HCT116 (cell line): ENCODE data around the gene LRRK1. TPM values are rescaled to one million over a fixed set of nuclear protein-coding genes. Genes with fewer than 3 reads are reported as not detected.

Experiments used
- ATAC-seq: fragments of 200-7000 bp; cut with Tn5 transposase; 2 replicates; pipeline ENCODE4 v1.9.1; 2020; ENCODE audit warnings: mild to moderate bottlenecking, moderate library complexity
- BruUV-seq: library from RNA; stranded (reverse); fragments of 400-500 nt; replicated peaks from 2 replicates; lab custom pipeline; 2021; lab: Mats Ljungman, UMichigan
- CTCF ChIA-PET: fragments of 300-600 bp; sonication (Branson Sonifier 250); formaldehyde crosslinking; loops from one replicate; lab custom pipeline; 2021; ENCODE audit warnings: antibody characterized with exemption; lab: Charles Lee
- POLR2A ChIA-PET: fragments of 300-600, 350-600 bp; sonication (Branson Sonifier 250); formaldehyde crosslinking; loops from one replicate; lab custom pipeline; 2021; ENCODE audit warnings: antibody characterized with exemption; lab: Charles Lee
- RAD21 ChIA-PET, 2 experiments: fragments of 300-600 bp; sonication (Branson Sonifier 250); formaldehyde crosslinking; loops; one replicate each; lab custom pipeline; 2023; ENCODE audit warnings: low total read pairs in 2 of 2; ENCODE audit not compliant: uncharacterized antibody in 2 of 2, unreplicated experiment in 2 of 2, low non-redundant PET in 1 of 2; lab: Charles Lee
- DNase-seq: peaks from one replicate; pipeline ENCODE4 v3.0.0-alpha.2; 2010; ENCODE audit warnings: low read depth, low spot score
- H2AFZ ChIP-seq: fragments of 200-600 bp; shearing (Covaris generic), sonication (generic); 2 replicates; pipeline ENCODE4 v1.6.1; 2017; ENCODE audit warnings: low read depth, mixed run types, mixed read lengths, antibody characterized with exemption, low read length; ENCODE audit not compliant: poor library complexity, severe bottlenecking
- H3K27ac ChIP-seq: 2 replicates; pipeline ENCODE4 v1.5.1; 2012; ENCODE audit warnings: low read depth, low read length
- H3K27me3 ChIP-seq: fragments of 200-600 bp; sonication (generic); 2 replicates; pipeline ENCODE4 v1.6.1; 2016; ENCODE audit warnings: mixed run types, low read length, mixed read lengths; ENCODE audit not compliant: insufficient read depth
- H3K36me3 ChIP-seq, 2 experiments: fragments of 200-500 bp in 1 of 2; fragments of 200-600 bp in 1 of 2; sonication (Bioruptor generic) in 1 of 2; sonication (generic) in 1 of 2; 2 replicates each; pipeline versions ENCODE4 v1.5.1 to v1.6.1; 2014 to 2016; ENCODE audit warnings: low read length in 2 of 2, inconsistent platforms in 1 of 2, mixed read lengths in 1 of 2, mixed run types in 1 of 2; ENCODE audit not compliant: insufficient read depth in 2 of 2, control insufficient read depth in 1 of 2
- H3K4me1 ChIP-seq, 2 experiments: fragments of 200-600 bp in 1 of 2; sonication (generic) in 1 of 2; 2 replicates each; pipeline versions ENCODE4 v1.5.1 to v1.6.1; 2012 to 2017; ENCODE audit warnings: low read length in 2 of 2, inconsistent platforms in 1 of 2, mild to moderate bottlenecking in 1 of 2, mixed read lengths in 1 of 2, mixed run types in 1 of 2, moderate library complexity in 1 of 2; ENCODE audit not compliant: insufficient read depth in 2 of 2, control insufficient read depth in 1 of 2
- H3K4me2 ChIP-seq: fragments of 200-600 bp; sonication (generic); 2 replicates; pipeline ENCODE4 v1.6.1; 2017; ENCODE audit warnings: mixed run types, low read length, mixed read lengths
- H3K4me3 ChIP-seq, 2 experiments: fragments of 200-600 bp in 1 of 2; sonication (generic) in 1 of 2; replicated peaks in 1 of 2; 2 replicates each; pipeline ENCODE4 v1.5.1; 2011 to 2016; ENCODE audit warnings: low read length in 2 of 2, control low read depth in 1 of 2, low read depth in 1 of 2, mild to moderate bottlenecking in 1 of 2, mixed read lengths in 1 of 2, mixed run types in 1 of 2
- H3K79me2 ChIP-seq: fragments of 200-600 bp; sonication (generic); 2 replicates; pipeline ENCODE4 v1.6.1; 2017; ENCODE audit warnings: mild to moderate bottlenecking, mixed run types, low read length, moderate library complexity, mixed read lengths; ENCODE audit not compliant: insufficient read depth
- H3K9ac ChIP-seq: fragments of 200-600 bp; sonication (generic); 2 replicates; pipeline ENCODE4 v1.6.1; 2016; ENCODE audit warnings: low read length, mixed read lengths
- H3K9me2 ChIP-seq: fragments of 200-600 bp; sonication (generic), shearing (Covaris generic); 2 replicates; pipeline ENCODE4 v1.6.1; 2017; ENCODE audit warnings: mixed run types, mild to moderate bottlenecking, moderate library complexity; ENCODE audit not compliant: insufficient read depth
- H3K9me3 ChIP-seq, 2 experiments: fragments of 200-500 bp in 1 of 2; fragments of 200-600 bp in 1 of 2; sonication (Bioruptor generic) in 1 of 2; sonication (generic) in 1 of 2; 2 replicates each; pipeline ENCODE4 v1.6.1; 2014 to 2017; ENCODE audit warnings: low read length in 2 of 2, mixed read lengths in 2 of 2, inconsistent platforms in 1 of 2, low read depth in 1 of 2, mild to moderate bottlenecking in 1 of 2, mixed run types in 1 of 2, moderate library complexity in 1 of 2; ENCODE audit not compliant: control insufficient read depth in 1 of 2, insufficient read depth in 1 of 2
- H4K20me1 ChIP-seq: fragments of 200-600 bp; sonication (generic), shearing (Covaris generic); 2 replicates; pipeline ENCODE4 v1.6.1; 2017; ENCODE audit warnings: mixed run types, mild to moderate bottlenecking, moderate library complexity; ENCODE audit not compliant: insufficient read depth
- ATF3 ChIP-seq: IDR thresholded peaks from 2 replicates; pipeline ENCODE4 v1.6.1; 2012
- CBX3 ChIP-seq: IDR thresholded peaks from 2 replicates; pipeline ENCODE4 v1.6.1; 2012; ENCODE audit warnings: low read depth
- CTCF ChIP-seq, 3 experiments: fragments of 200-600 bp in 1 of 3; sonication (generic) in 1 of 3; IDR thresholded peaks in 2 of 3; conservative IDR thresholded peaks in 1 of 3; 2 replicates each; pipeline ENCODE4 v1.5.1; 2012 to 2017; ENCODE audit warnings: low read depth in 2 of 3, low read length in 2 of 3, antibody characterized with exemption in 1 of 3, borderline replicate concordance in 1 of 3, control low read depth in 1 of 3, mild to moderate bottlenecking in 1 of 3, mixed read lengths in 1 of 3, mixed run types in 1 of 3, moderate library complexity in 1 of 3; ENCODE audit not compliant: insufficient read depth in 1 of 3
- ELF1 ChIP-seq: IDR thresholded peaks from 2 replicates; pipeline ENCODE4 v1.6.1; 2012; ENCODE audit warnings: low read depth, borderline replicate concordance
- EZH2phosphoT487 ChIP-seq: fragments of 200-600 bp; IDR thresholded peaks from 2 replicates; pipeline ENCODE4 v1.6.1; 2018; ENCODE audit warnings: antibody characterized with exemption, borderline replicate concordance
- FOSL1 ChIP-seq: IDR thresholded peaks from 2 replicates; pipeline ENCODE4 v1.6.1; 2012; ENCODE audit warnings: low read depth
- JUND ChIP-seq: IDR thresholded peaks from 2 replicates; pipeline ENCODE4 v1.6.1; 2012
- POLR2A ChIP-seq: IDR thresholded peaks from 2 replicates; pipeline ENCODE4 v1.7.0; 2011; ENCODE audit warnings: borderline replicate concordance; ENCODE audit not compliant: insufficient read depth, insufficient read length; ENCODE audit errors: extremely low read depth
- POLR2AphosphoS5 ChIP-seq: IDR thresholded peaks from 2 replicates; pipeline ENCODE4 v1.6.1; 2011; ENCODE audit warnings: mild to moderate bottlenecking, low read depth, low read length, moderate library complexity
- TCF7L2 ChIP-seq: IDR thresholded peaks from 2 replicates; pipeline ENCODE4 v1.7.0; 2011; ENCODE audit warnings: borderline replicate concordance, inconsistent platforms; ENCODE audit not compliant: insufficient read depth, insufficient read length; ENCODE audit errors: extremely low read depth
- YY1 ChIP-seq: IDR thresholded peaks from 2 replicates; pipeline ENCODE4 v1.6.1; 2011; ENCODE audit warnings: low read length, low read depth, moderate library complexity, mild to moderate bottlenecking; ENCODE audit not compliant: insufficient replicate concordance; ENCODE audit errors: extremely low read depth
- ZNF274 ChIP-seq: fragments of 200-500 bp; sonication (Bioruptor generic); IDR thresholded peaks from 2 replicates; pipeline ENCODE4 v1.6.1; 2014; ENCODE audit warnings: mild to moderate bottlenecking, low read depth, low read length, inconsistent platforms
- intact Hi-C: fragments of 100-400 bp; cut with micrococcal nuclease; formaldehyde crosslinking; loops from 2 replicates; pipeline ENCODE4 v1.10.0; 2022
- total RNA-seq: library from RNA; stranded (reverse); gene quantifications from one replicate; pipeline ENCODE4 v1.2.1, GENCODE V29; 2021; ENCODE audit not compliant: unreplicated experiment

LRRK1 gene
- total RNA-seq, 1 experiment from 2014 or later: 21.6 TPM

- Histone ChIP-seq H3K79me2 (no peaks in the 10 kb centered on the region), H2AFZ (no peak overlapping the region), H3K4me2 (no peak overlapping the region), H3K9me2 (no peaks in the 10 kb centered on the region), H3K9ac (no peak overlapping the region), H3K4me3 (no peak overlapping the region), H3K9me3 (no peaks in the 10 kb centered on the region), H3K4me1 (no peaks in the 10 kb centered on the region), H3K27me3 (no peaks in the 10 kb centered on the region), H4K20me1 (no peaks in the 10 kb centered on the region), H3K36me3 (peaks cover 0 to 7% of the 10 kb centered on the region in 2 experiments; a peak in 1 of 4 replicates), H3K27ac (no peak overlapping the region)
- ATAC-seq: no peak
- no peak for TF ChIP-seq TCF7L2
- no peak for TF ChIP-seq FOSL1
- TF ChIP-seq YY1: no peak
- no peak for TF ChIP-seq POLR2AphosphoS5
- TF ChIP-seq JUND: no peak
- no peak for TF ChIP-seq ATF3
- no peak for TF ChIP-seq CTCF (IDR thresholded peaks at IDR 0.05 in 2 of 3, conservative IDR thresholded peaks at IDR 0.05 in 1 of 3; ENCODE audit: borderline replicate concordance in 1 of 3, insufficient read depth in 1 of 3, low read depth in 2 of 3, low read length in 2 of 3)
- TF ChIP-seq POLR2A: no peak
- TF ChIP-seq EZH2phosphoT487: no peak
- TF ChIP-seq CBX3: no peak
- TF ChIP-seq ZNF274: no peak
- no peak for TF ChIP-seq ELF1
- RAD21 ChIA-PET: no interaction called here
- no TSS peak for BruUV-seq
- DNase-seq: no peak
- intact Hi-C loops: no loop called here
- CTCF ChIA-PET: no interaction called here
- POLR2A ChIA-PET: no interaction called here
These were observed 105.7 kb downstream of the LRRK1 start for GRCh38 chr15:101024706-101025500.
